ENCODE data around the gene GRK2. TPM values are rescaled to one million over a fixed set of nuclear protein-coding genes. Genes with fewer than 3 reads are reported as not detected.
A peak's percentile ranks its signal among the peaks of the same experiment; 100 is the strongest.

GRK2 gene
- total RNA-seq, 1 donor from 2014 or later, result 101 TPM

- DNase-seq, result peak; percentile 88
- Histone ChIP-seq H3K27ac (peak overlapping the region; percentile 60), H3K27me3 (ENCODE audit: low read depth) (no peaks in the 10 kb centered on the region), H3K4me1 (peaks cover 68% of the 10 kb centered on the region), H3K9me3 (no peaks in the 10 kb centered on the region), H3K36me3 (peaks cover 23% of the 10 kb centered on the region), H3K4me3 (peak overlapping the region; percentile 29)
- intact Hi-C loops (cut with DNase I), result loop anchor here (10.0 kb wide), 1 partner anchor 49 kb away; no protein-coding TSS in a partner anchor
- peak; percentile 65 for TF ChIP-seq CTCF (IDR thresholded peaks at IDR 0.05)
- ATAC-seq, result peak; percentile 73 to 80
Measured at GRCh38 chr11:67265633-67266448, 432 bp upstream of the GRK2 start.

- intact Hi-C loops (cut with DNase I), result loop anchor here (10.0 kb wide), 1 partner anchor 47 kb away; no protein-coding TSS in a partner anchor
- TF ChIP-seq CTCF (IDR thresholded peaks at IDR 0.05), result no peak
Measured at GRCh38 chr11:67267188-67268080, 1.2 kb downstream of the GRK2 start.

GRCh38 chr11:67268081-67268961 lies 2.0 kb downstream of the GRK2 start:
- Histone ChIP-seq H3K36me3 (peaks cover 23% of the 10 kb centered on the region), H3K9me3 (no peaks in the 10 kb centered on the region), H3K4me3 (peak overlapping the region; percentile 90), H3K4me1 (peaks cover 69% of the 10 kb centered on the region), H3K27me3 (ENCODE audit: low read depth) (no peaks in the 10 kb centered on the region), H3K27ac (peak overlapping the region; percentile 93)
- intact Hi-C loops (cut with DNase I), result loop anchor here (10.0 kb wide), 1 partner anchor 46 kb away; no protein-coding TSS in a partner anchor
- peak in 1 of 2 donors; percentile 18 for ATAC-seq
- no peak for TF ChIP-seq CTCF (IDR thresholded peaks at IDR 0.05)
- DNase-seq, result peak; percentile 65

More at GRCh38 chr11:67267188-67268080, 1.2 kb downstream of the GRK2 start:
- Histone ChIP-seq H3K36me3 (peaks cover 23% of the 10 kb centered on the region), H3K9me3 (no peaks in the 10 kb centered on the region), H3K4me3 (peak overlapping the region; percentile 90), H3K27ac (peak overlapping the region; percentile 93), H3K4me1 (peaks cover 69% of the 10 kb centered on the region), H3K27me3 (ENCODE audit: low read depth) (no peaks in the 10 kb centered on the region)
- peak in 1 of 2 donors; percentile 1 for ATAC-seq
- peak; percentile 67 for DNase-seq

GRCh38 chr11:67268962-67269268 lies 2.6 kb downstream of the GRK2 start:
- H3K27ac ChIP-seq, result peak overlapping the region; percentile 93
- H3K27me3 ChIP-seq (ENCODE audit: low read depth), result no peaks in the 10 kb centered on the region
- DNase-seq (peak; percentile 50), ATAC-seq (no peak)
- no peak for TF ChIP-seq CTCF (IDR thresholded peaks at IDR 0.05)
- H3K4me3 ChIP-seq, result peak overlapping the region; percentile 90
- peaks cover 23% of the 10 kb centered on the region for H3K36me3 ChIP-seq
- no peaks in the 10 kb centered on the region for H3K9me3 ChIP-seq
- intact Hi-C loops (cut with DNase I), result loop anchor here (10.0 kb wide), 1 partner anchor 46 kb away; no protein-coding TSS in a partner anchor
- H3K4me1 ChIP-seq, result peaks cover 74% of the 10 kb centered on the region
